Lung (tissue), 12 donors: ENCODE results near the gene CYBA. TPM values are rescaled to one million over a fixed set of nuclear protein-coding genes. Genes with fewer than 3 reads are reported as not detected.

Source experiments
- ATAC-seq: fragments of 200-7000 bp; cut with Tn5 transposase; one replicate; pipeline ENCODE4 v1.9.1; 2020; ENCODE audit warnings: moderate number of reproducible peaks; ENCODE audit not compliant: insufficient read depth, low FRiP score
- DNase-seq, 3 donors: peaks; one replicate each; pipeline ENCODE4 v3.0.0-alpha.2; 2013 to 2017
- H3K27ac ChIP-seq, 2 donors: one replicate each; pipeline ENCODE4 v1.5.1; 2013; ENCODE audit warnings: mild to moderate bottlenecking in 2 of 2, moderate library complexity in 2 of 2, control low read depth in 1 of 2, inconsistent platforms in 1 of 2, low read depth in 1 of 2, low read length in 1 of 2
- H3K27me3 ChIP-seq, 3 donors: one replicate each; pipeline ENCODE4 v1.5.1; 2013; ENCODE audit warnings: low read length in 2 of 3; ENCODE audit not compliant: control insufficient read depth in 3 of 3, insufficient read depth in 3 of 3
- H3K36me3 ChIP-seq, 4 donors: one replicate each; pipeline ENCODE4 v1.5.1; 2013; ENCODE audit warnings: low read length in 4 of 4, mild to moderate bottlenecking in 1 of 4, moderate library complexity in 1 of 4; ENCODE audit not compliant: control insufficient read depth in 4 of 4, insufficient read depth in 4 of 4
- H3K4me1 ChIP-seq, 5 donors: one replicate each; pipeline ENCODE4 v1.5.1; 2013; ENCODE audit warnings: low read length in 5 of 5, mild to moderate bottlenecking in 2 of 5, moderate library complexity in 1 of 5; ENCODE audit not compliant: control insufficient read depth in 5 of 5, insufficient read depth in 5 of 5
- H3K4me3 ChIP-seq: one replicate; pipeline ENCODE4 v1.5.1; 2013; ENCODE audit warnings: mild to moderate bottlenecking, control low read depth, moderate library complexity
- H3K9ac ChIP-seq, 2 donors: one replicate each; pipeline ENCODE4 v1.5.1; 2013; ENCODE audit warnings: low read length in 2 of 2, control low read depth in 1 of 2; ENCODE audit not compliant: insufficient read depth in 1 of 2
- H3K9me3 ChIP-seq, 4 donors: one replicate each; pipeline ENCODE4 v1.5.1; 2013; ENCODE audit warnings: low read length in 3 of 4, mild to moderate bottlenecking in 1 of 4, moderate library complexity in 1 of 4; ENCODE audit not compliant: control insufficient read depth in 4 of 4, insufficient read depth in 3 of 4
- WGBS, 2 donors: extraction: QIAGEN DNeasy Blood & Tissue Kit; methylation state at CpG; one replicate each; pipeline ENCODE4 v1.1.7; 2013; 5-methylcytosine and 5-hydroxymethylcytosine counted together
- polyA plus RNA-seq, 2 donors: library from polyadenylated mRNA; stranded (reverse); fragments of 200-250 nt; gene quantifications; one replicate each; pipeline ENCODE4 v1.2.1, GENCODE V29; 2013
- total RNA-seq, 2 donors: library from RNA; depleted of rRNA in 1 of 2; stranded (reverse); fragments of >200 nt in 1 of 2; gene quantifications; one replicate each; pipeline ENCODE4 v1.2.1, GENCODE V29; 2014 to 2021
- TF ChIP-seq, protein P1 (sequence below): IDR thresholded peaks from 2 replicates; pipeline ENCODE4 v1.5.1; 2012; ENCODE audit warnings: mild to moderate bottlenecking; ENCODE audit errors: control extremely low read depth, extremely low read depth
- donor health status: control.
- donor health status: control.
- donor health status: Bipolar disorder and iron deficiency.
- donor health status: healthy.
- donor health status: DM: yes; HTN: yes; CAD: no.

The CYBA gene
- total and polyA plus RNA-seq, 4 donors = 113 to 879 (median 349) TPM

DNA sequence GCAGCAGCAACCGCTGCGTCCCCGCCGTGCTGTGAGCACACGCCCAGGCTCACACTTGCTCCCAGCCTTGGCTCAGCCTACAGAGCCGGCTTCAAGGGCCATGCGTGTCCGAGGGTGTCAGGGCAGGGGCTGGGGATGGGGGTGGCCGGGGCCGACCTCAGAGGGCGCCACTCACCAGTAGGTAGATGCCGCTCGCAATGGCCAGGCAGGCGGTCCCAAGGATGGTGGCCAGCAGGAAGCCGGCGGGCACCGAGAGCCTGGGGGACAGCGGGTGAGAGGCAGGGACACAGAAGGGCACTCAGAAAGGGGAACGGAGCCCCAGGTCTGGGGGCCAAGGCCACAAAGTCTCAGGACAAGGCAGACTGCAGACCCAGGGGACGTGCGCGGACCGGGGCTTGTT is 4.9 kb downstream of the CYBA start:
- Histone ChIP-seq H3K36me3 (peaks cover 0 to 21% (median 2%) of the 10 kb centered on the region in 4 donors), H3K27me3 (peaks cover 0 to 4% (median 0%) of the 10 kb centered on the region in 3 donors), H3K9me3 (no peaks in the 10 kb centered on the region), H3K4me1 (peaks cover 0 to 8% (median 2%) of the 10 kb centered on the region in 5 donors), H3K9ac (no peak overlapping the region), H3K27ac (no peak overlapping the region), H3K4me3 (no peak overlapping the region)
- no peak for ATAC-seq
- DNase-seq = no peak
- 89 to 91% methylated on average over 23 of the region's 23 CpGs for WGBS, 2 donors
- TF ChIP-seq, protein P1, sequence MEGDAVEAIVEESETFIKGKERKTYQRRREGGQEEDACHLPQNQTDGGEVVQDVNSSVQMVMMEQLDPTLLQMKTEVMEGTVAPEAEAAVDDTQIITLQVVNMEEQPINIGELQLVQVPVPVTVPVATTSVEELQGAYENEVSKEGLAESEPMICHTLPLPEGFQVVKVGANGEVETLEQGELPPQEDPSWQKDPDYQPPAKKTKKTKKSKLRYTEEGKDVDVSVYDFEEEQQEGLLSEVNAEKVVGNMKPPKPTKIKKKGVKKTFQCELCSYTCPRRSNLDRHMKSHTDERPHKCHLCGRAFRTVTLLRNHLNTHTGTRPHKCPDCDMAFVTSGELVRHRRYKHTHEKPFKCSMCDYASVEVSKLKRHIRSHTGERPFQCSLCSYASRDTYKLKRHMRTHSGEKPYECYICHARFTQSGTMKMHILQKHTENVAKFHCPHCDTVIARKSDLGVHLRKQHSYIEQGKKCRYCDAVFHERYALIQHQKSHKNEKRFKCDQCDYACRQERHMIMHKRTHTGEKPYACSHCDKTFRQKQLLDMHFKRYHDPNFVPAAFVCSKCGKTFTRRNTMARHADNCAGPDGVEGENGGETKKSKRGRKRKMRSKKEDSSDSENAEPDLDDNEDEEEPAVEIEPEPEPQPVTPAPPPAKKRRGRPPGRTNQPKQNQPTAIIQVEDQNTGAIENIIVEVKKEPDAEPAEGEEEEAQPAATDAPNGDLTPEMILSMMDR = no peak

DNA sequence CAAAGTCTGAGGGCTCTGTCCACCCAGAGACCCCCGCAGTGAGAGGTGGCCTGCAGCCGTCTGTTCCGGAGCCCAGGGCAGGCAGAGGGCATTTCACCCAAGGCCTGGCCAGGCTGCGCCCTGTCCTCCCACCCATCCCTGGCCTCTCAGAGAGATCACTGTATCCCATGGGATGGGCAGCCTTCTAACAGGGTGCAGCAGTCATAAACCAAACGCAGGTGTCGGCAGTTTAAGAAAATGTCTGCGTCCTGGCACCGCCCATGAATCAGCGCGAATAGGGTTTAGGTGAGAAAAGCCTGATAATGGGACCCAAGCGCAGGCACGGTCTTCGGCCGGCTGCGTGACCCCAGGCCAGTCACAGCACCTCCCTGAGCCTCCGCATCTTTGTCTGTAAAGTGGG is 5.4 kb downstream of the CYBA start:
- 92 to 95% methylated on average over 16 of the region's 16 CpGs for WGBS, 2 donors
- Histone ChIP-seq H3K27me3 (peaks cover 0 to 8% (median under 1%) of the 10 kb centered on the region in 3 donors), H3K27ac (no peak overlapping the region), H3K4me3 (no peak overlapping the region), H3K36me3 (peaks cover 0 to 21% (median 2%) of the 10 kb centered on the region in 4 donors), H3K9me3 (peaks cover 0 to under 1% (median 0%) of the 10 kb centered on the region in 4 donors), H3K4me1 (peaks cover 0 to 8% (median 2%) of the 10 kb centered on the region in 5 donors), H3K9ac (no peak overlapping the region)
- TF ChIP-seq, protein P1 = no peak
- ATAC-seq (no peak), DNase-seq (no peak)

DNA sequence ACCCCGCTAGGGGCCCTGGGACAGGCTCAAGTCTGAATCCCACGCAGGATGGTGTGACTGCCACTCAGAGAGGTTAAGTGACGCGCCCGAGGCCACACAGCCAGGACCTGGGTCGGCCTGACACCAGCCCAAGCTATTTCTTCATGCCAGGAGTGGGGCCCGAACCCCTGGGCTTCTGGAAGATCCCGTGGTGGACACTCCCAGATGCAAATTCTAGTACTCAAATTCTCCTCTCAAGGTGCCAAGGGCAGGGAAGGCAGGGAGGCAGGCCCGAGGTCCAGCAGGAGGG is 7.3 kb downstream of the CYBA start:
- DNase-seq = no peak
- H3K27ac ChIP-seq = no peak overlapping the region
- TF ChIP-seq, protein P1 = no peak
- peaks cover 0 to 4% (median 0%) of the 10 kb centered on the region in 5 donors for H3K4me1 ChIP-seq
- H3K36me3 ChIP-seq = peaks cover 0 to 18% (median 2%) of the 10 kb centered on the region in 4 donors
- WGBS, 2 donors = 89 to 95% methylated on average over 9 of the region's 9 CpGs
- H3K27me3 ChIP-seq = peaks cover 0 to 27% (median 14%) of the 10 kb centered on the region in 3 donors
- H3K9me3 ChIP-seq = peaks cover 0 to 2% (median 0%) of the 10 kb centered on the region in 4 donors
- H3K4me3 ChIP-seq = no peak overlapping the region
- ATAC-seq = no peak
- H3K9ac ChIP-seq = no peak overlapping the region
